HEK293 (cell line): ENCODE measurements around the gene AIFM3.

Experiments
- EGR2 ChIP-seq: fragments of 450-650 bp; formaldehyde crosslinking; IDR thresholded peaks from 2 replicates; pipeline ENCODE4 v1.5.1; 2016; ENCODE audit warnings: low read depth, missing biosample characterization, missing genetic modification characterization
- GLIS1 ChIP-seq: fragments of 450-650 bp; formaldehyde crosslinking; IDR thresholded peaks from 2 replicates; pipeline ENCODE4 v1.5.1; 2016; ENCODE audit warnings: missing biosample characterization, missing genetic modification characterization
- KLF16 ChIP-seq: fragments of 450-650 bp; formaldehyde crosslinking; IDR thresholded peaks from 2 replicates; pipeline ENCODE4 v1.5.1; 2017; ENCODE audit warnings: missing biosample characterization, missing genetic modification characterization
- REPIN1 ChIP-seq: fragments of 450-650 bp; formaldehyde crosslinking; IDR thresholded peaks from 2 replicates; pipeline ENCODE4 v1.5.1; 2017; ENCODE audit warnings: missing biosample characterization, missing genetic modification characterization, low read depth
- SCRT1 ChIP-seq: fragments of 450-650 bp; formaldehyde crosslinking; IDR thresholded peaks from 2 replicates; pipeline ENCODE4 v1.5.1; 2016; ENCODE audit warnings: missing biosample characterization, missing genetic modification characterization, borderline replicate concordance
- SETDB1 ChIP-seq: IDR thresholded peaks from one replicate; pipeline ENCODE4 v1.6.1; 2017; ENCODE audit warnings: mild to moderate bottlenecking, low read length, moderate library complexity, mixed read lengths; ENCODE audit not compliant: insufficient read length
- ZBTB10 ChIP-seq: fragments of 450-650 bp; formaldehyde crosslinking; IDR thresholded peaks from 2 replicates; pipeline ENCODE4 v1.5.1; 2016; ENCODE audit warnings: missing biosample characterization, missing genetic modification characterization
- ZBTB20 ChIP-seq: fragments of 450-650 bp; formaldehyde crosslinking; IDR thresholded peaks from 2 replicates; pipeline ENCODE4 v1.5.1; 2016; ENCODE audit warnings: missing biosample characterization, missing genetic modification characterization
- ZBTB7A ChIP-seq: fragments of 450-650 bp; formaldehyde crosslinking; IDR thresholded peaks from 2 replicates; pipeline ENCODE4 v1.5.1; 2016; ENCODE audit warnings: low read depth, missing biosample characterization, missing genetic modification characterization
- ZFP69B ChIP-seq: fragments of 450-650 bp; formaldehyde crosslinking; IDR thresholded peaks from 2 replicates; pipeline ENCODE4 v1.5.1; 2016; ENCODE audit warnings: missing biosample characterization, missing genetic modification characterization
- ZNF114 ChIP-seq: fragments of 450-650 bp; formaldehyde crosslinking; IDR thresholded peaks from 2 replicates; pipeline ENCODE4 v1.5.0; 2017; ENCODE audit warnings: missing biosample characterization, missing genetic modification characterization
- ZNF140 ChIP-seq: fragments of 450-650 bp; formaldehyde crosslinking; IDR thresholded peaks from 2 replicates; pipeline ENCODE4 v1.5.1; 2016; ENCODE audit warnings: missing biosample characterization, missing genetic modification characterization
- ZNF23 ChIP-seq: fragments of 450-650 bp; formaldehyde crosslinking; IDR thresholded peaks from 2 replicates; pipeline ENCODE4 v1.5.1; 2016; ENCODE audit warnings: missing biosample characterization, missing genetic modification characterization, borderline replicate concordance
- ZNF266 ChIP-seq: fragments of 450-650 bp; formaldehyde crosslinking; IDR thresholded peaks from 2 replicates; pipeline ENCODE4 v1.5.1; 2016; ENCODE audit warnings: missing biosample characterization, missing genetic modification characterization, low read depth
- ZNF280C ChIP-seq: fragments of 450-650 bp; formaldehyde crosslinking; IDR thresholded peaks from 2 replicates; pipeline ENCODE4 v1.5.1; 2016; ENCODE audit warnings: missing biosample characterization, missing genetic modification characterization
- ZNF324 ChIP-seq: fragments of 450-650 bp; formaldehyde crosslinking; IDR thresholded peaks from 2 replicates; pipeline ENCODE4 v1.5.1; 2016; ENCODE audit warnings: missing biosample characterization, missing genetic modification characterization
- ZNF350 ChIP-seq: fragments of 450-650 bp; formaldehyde crosslinking; IDR thresholded peaks from 2 replicates; pipeline ENCODE4 v1.5.0; 2017; ENCODE audit warnings: missing biosample characterization, mild to moderate bottlenecking, missing genetic modification characterization
- ZNF354C ChIP-seq: fragments of 450-650 bp; formaldehyde crosslinking; IDR thresholded peaks from 2 replicates; pipeline ENCODE4 v1.5.1; 2016; ENCODE audit warnings: missing biosample characterization, missing genetic modification characterization, low read depth, borderline replicate concordance
- ZNF426 ChIP-seq: fragments of 450-650 bp; formaldehyde crosslinking; IDR thresholded peaks from 2 replicates; pipeline ENCODE4 v1.5.1; 2017; ENCODE audit warnings: missing biosample characterization, missing genetic modification characterization, mild to moderate bottlenecking, inconsistent platforms, moderate library complexity
- ZNF473 ChIP-seq: fragments of 450-650 bp; formaldehyde crosslinking; IDR thresholded peaks from 2 replicates; pipeline ENCODE4 v1.5.1; 2017; ENCODE audit warnings: missing biosample characterization, missing genetic modification characterization
- ZNF514 ChIP-seq: fragments of 450-650 bp; formaldehyde crosslinking; IDR thresholded peaks from 2 replicates; pipeline ENCODE4 v1.5.1; 2016; ENCODE audit warnings: missing biosample characterization, missing genetic modification characterization
- ZNF544 ChIP-seq: fragments of 450-650 bp; formaldehyde crosslinking; IDR thresholded peaks from 2 replicates; pipeline ENCODE4 v1.5.0; 2017; ENCODE audit warnings: missing biosample characterization, missing genetic modification characterization
- ZNF624 ChIP-seq: fragments of 450-650 bp; formaldehyde crosslinking; IDR thresholded peaks from 2 replicates; pipeline ENCODE4 v1.5.1; 2017; ENCODE audit warnings: missing biosample characterization, missing genetic modification characterization
- ZNF658 ChIP-seq: fragments of 450-650 bp; formaldehyde crosslinking; IDR thresholded peaks from 2 replicates; pipeline ENCODE4; 2016; ENCODE audit warnings: missing biosample characterization, missing genetic modification characterization
- ZNF701 ChIP-seq: fragments of 450-650 bp; formaldehyde crosslinking; IDR thresholded peaks from 2 replicates; pipeline ENCODE4 v1.5.1; 2016; ENCODE audit warnings: missing biosample characterization, missing genetic modification characterization
- ZNF707 ChIP-seq: fragments of 450-650 bp; formaldehyde crosslinking; IDR thresholded peaks from 2 replicates; pipeline ENCODE4 v1.5.1; 2016; ENCODE audit warnings: missing biosample characterization, missing genetic modification characterization
- ZNF76 ChIP-seq: fragments of 450-650 bp; formaldehyde crosslinking; IDR thresholded peaks from 2 replicates; pipeline ENCODE4; 2016; ENCODE audit warnings: low read depth, missing biosample characterization, missing genetic modification characterization, borderline replicate concordance
- ZNF777 ChIP-seq: fragments of 450-650 bp; formaldehyde crosslinking; IDR thresholded peaks from 2 replicates; pipeline ENCODE4 v1.5.1; 2017; ENCODE audit warnings: missing biosample characterization, missing genetic modification characterization, borderline replicate concordance
- TF ChIP-seq, protein P1 (sequence below): fragments of 450-650 bp; formaldehyde crosslinking; conservative IDR thresholded peaks from 2 replicates; pipeline ENCODE4 v1.5.1; 2016; ENCODE audit warnings: low read depth, missing biosample characterization, missing genetic modification characterization
- TF ChIP-seq, protein P2 (sequence below): fragments of 450-650 bp; formaldehyde crosslinking; IDR thresholded peaks from 2 replicates; pipeline ENCODE4; 2016; ENCODE audit warnings: missing biosample characterization, missing genetic modification characterization

Gene AIFM3

GRCh38 chr22:21000987-21001600, 34.0 kb downstream of the AIFM3 start (continued):
- TF ChIP-seq, protein P1, sequence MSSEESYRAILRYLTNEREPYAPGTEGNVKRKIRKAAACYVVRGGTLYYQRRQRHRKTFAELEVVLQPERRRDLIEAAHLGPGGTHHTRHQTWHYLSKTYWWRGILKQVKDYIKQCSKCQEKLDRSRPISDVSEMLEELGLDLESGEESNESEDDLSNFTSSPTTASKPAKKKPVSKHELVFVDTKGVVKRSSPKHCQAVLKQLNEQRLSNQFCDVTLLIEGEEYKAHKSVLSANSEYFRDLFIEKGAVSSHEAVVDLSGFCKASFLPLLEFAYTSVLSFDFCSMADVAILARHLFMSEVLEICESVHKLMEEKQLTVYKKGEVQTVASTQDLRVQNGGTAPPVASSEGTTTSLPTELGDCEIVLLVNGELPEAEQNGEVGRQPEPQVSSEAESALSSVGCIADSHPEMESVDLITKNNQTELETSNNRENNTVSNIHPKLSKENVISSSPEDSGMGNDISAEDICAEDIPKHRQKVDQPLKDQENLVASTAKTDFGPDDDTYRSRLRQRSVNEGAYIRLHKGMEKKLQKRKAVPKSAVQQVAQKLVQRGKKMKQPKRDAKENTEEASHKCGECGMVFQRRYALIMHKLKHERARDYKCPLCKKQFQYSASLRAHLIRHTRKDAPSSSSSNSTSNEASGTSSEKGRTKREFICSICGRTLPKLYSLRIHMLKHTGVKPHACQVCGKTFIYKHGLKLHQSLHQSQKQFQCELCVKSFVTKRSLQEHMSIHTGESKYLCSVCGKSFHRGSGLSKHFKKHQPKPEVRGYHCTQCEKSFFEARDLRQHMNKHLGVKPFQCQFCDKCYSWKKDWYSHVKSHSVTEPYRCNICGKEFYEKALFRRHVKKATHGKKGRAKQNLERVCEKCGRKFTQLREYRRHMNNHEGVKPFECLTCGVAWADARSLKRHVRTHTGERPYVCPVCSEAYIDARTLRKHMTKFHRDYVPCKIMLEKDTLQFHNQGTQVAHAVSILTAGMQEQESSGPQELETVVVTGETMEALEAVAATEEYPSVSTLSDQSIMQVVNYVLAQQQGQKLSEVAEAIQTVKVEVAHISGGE: no peak
- TF ChIP-seq ZBTB20 (tag by site-specific recombination) (peak; percentile 58; the same call in 1 of the 2 replicates), ZNF23 (tag by site-specific recombination) (peak; percentile 56; the same call in 1 of the 2 replicates), ZBTB10 (tag by site-specific recombination) (no peak), ZBTB7A (peak; percentile 87), ZNF280C (tag by site-specific recombination) (no peak), ZNF707 (tag by site-specific recombination) (no peak), EGR2 (tag by site-specific recombination) (no peak), ZFP69B (peak; percentile 36; the same call in 1 of the 2 replicates), ZNF266 (tag by site-specific recombination) (no peak), ZNF354C (tag by site-specific recombination) (no peak), ZNF658 (tag by site-specific recombination) (no peak), ZNF76 (tag by site-specific recombination) (no peak), KLF16 (tag by site-specific recombination) (no peak), ZNF514 (tag by site-specific recombination) (no peak), ZNF624 (tag by site-specific recombination) (0 out of 2 replicates have a peak, but pooled peaks have one; percentile 45), SETDB1 (no peak), ZNF324 (tag by site-specific recombination) (peak; percentile 7; the same call in 1 of the 2 replicates), ZNF350 (no peak), ZNF777 (tag by site-specific recombination) (no peak; the same call in 1 of the 2 replicates), ZNF544 (tag by site-specific recombination) (no peak), SCRT1 (tag by site-specific recombination) (no peak), ZNF114 (tag by site-specific recombination) (no peak), REPIN1 (tag by site-specific recombination) (peak; percentile 43; the same call in 1 of the 2 replicates), ZNF473 (tag by site-specific recombination) (no peak), ZNF701 (0 out of 2 replicates have a peak, but pooled peaks have one; percentile 24), ZNF426 (tag by site-specific recombination) (no peak), ZNF140 (tag by site-specific recombination) (no peak), GLIS1 (tag by site-specific recombination) (no peak)
- TF ChIP-seq, protein P2, sequence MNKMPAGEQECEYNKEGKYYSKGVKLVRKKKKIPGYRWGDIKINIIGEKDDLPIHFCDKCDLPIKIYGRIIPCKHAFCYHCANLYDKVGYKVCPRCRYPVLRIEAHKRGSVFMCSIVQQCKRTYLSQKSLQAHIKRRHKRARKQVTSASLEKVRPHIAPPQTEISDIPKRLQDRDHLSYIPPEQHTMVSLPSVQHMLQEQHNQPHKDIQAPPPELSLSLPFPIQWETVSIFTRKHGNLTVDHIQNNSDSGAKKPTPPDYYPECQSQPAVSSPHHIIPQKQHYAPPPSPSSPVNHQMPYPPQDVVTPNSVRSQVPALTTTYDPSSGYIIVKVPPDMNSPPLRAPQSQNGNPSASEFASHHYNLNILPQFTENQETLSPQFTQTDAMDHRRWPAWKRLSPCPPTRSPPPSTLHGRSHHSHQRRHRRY (tag by site-specific recombination): no peak
